LHCN-M2 (cell line): Measurements from ENCODE around the gene CALY. TPM values are rescaled to one million over a fixed set of nuclear protein-coding genes. Genes with fewer than 3 reads are reported as not detected.
"Not testable (repeated sequence)": the region's sequence is repeated elsewhere in the genome, so short reads cannot be mapped to it uniquely, and the experiment has no call there.

ENCODE experiments used
- DNase-seq: peaks from one replicate; pipeline ENCODE4 v3.0.0-alpha.2; 2012; ENCODE audit warnings: low read depth
- polyA plus RNA-seq: library from polyadenylated mRNA; unstranded; fragments of >200 nt; gene quantifications from one replicate; pipeline ENCODE4 v1.2.1, GENCODE V29; 2012; ENCODE audit warnings: missing spikeins
- total RNA-seq: library from RNA; depleted of rRNA; stranded (reverse); fragments of >200 nt; gene quantifications from 2 replicates; pipeline ENCODE4 v1.2.3, GENCODE V29; 2014; rRNA removed

CALY gene, protein sequence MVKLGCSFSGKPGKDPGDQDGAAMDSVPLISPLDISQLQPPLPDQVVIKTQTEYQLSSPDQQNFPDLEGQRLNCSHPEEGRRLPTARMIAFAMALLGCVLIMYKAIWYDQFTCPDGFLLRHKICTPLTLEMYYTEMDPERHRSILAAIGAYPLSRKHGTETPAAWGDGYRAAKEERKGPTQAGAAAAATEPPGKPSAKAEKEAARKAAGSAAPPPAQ
- not detected in 2 replicates for total RNA-seq
- 0.10 TPM for polyA plus RNA-seq

DNA sequence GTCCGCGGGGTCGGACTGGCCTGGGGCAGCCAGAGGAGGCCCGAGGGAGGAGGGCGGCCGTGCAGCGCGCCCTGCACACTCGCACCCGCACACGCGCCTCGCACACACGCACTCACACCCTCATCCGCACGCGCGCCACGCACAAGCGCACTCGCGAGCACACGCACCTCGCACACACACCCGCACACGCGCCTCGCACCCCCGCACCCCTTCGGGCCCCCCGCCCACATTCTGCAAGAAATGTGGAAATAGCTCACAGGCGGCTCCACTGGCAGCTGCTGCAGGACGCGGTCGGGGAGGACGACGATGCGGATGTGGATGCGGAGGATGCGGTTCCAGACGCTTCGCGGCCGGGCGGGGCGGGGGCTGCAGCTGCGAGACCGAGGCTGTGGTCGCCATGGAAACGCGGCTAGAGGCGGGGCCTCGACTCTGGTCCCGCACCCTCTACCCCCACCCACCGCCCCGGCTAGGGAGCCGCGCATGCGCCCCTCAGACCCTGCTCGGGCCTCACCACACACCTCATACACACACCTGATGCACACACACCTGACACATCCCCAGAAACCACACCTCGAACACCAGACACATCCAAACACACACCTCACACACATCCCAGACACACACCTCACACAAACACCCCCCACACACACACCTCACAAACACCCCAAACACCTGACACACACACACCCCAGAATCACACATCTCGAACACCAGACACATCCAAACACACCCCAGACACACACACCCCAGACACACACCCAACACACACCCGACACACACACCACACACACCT, at the start of gene CALY:
Gene CALY, minus strand, starts transcription at position 320 of the 793 bp plus-strand sequence. CDS start 7,907 bp downstream, outside the sequence.
- no peak for DNase-seq

DNA sequence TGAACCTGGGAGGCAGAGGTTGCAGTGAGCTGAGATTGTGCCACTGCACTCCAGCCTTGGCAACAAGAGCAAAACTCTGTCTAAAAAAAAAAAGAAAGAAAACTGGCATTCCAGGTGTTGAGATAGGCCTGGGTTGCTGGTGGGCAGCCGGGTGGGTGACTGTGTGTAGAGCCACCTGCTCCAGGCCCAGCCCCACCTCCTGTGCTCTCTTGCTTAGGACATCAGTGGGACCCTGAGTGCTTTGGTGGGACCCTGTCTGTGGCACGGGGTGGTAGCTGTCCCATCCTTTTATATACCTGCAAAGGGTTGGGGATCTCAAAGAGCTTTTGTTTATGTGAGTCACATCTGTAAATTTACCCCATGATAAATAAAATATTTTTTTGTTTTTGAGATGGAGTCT, 48.5 kb upstream of the CALY start:
- DNase-seq, result no peak

DNA sequence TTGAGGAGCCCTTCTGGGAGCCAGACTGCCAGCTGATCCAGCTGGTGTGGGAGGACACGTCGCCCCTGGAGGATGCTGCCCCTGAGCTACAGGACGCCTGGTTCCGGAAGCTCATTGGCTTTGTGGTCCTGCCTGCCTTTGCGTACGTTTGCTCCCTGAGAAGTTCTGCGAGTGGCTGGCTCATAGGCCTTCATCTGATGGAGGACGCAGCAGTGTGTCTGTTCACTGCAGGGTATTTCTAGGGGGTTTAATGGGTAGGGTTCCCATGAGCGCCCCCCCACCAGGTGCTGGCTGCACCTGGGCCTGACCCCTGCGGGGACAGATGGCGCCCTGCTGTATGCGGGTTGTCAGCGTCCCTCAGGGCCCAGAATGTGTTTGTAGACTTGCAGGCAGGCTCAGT, 47.4 kb upstream of the CALY start:
- no peak for DNase-seq

DNA sequence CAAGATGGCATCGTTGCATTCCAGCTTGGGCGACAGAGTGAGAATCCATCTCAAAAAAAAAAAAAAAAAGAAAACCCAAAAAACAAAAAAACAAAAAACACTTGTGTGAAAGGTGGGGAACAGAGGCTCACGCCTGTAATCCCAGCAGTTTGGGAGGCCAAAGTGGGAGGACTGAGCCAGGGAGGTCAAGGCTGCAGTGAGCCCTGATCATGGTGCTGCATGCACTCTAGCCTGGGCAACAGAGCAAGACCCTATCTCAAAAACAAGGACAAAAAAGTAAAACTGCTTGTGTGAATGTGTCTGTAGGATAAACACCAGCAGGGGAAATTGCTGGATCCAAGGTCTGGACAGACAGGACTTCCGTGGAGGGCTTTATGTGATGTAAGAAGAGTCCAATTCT, 46.9 kb upstream of the CALY start:
- no peak for DNase-seq

DNA sequence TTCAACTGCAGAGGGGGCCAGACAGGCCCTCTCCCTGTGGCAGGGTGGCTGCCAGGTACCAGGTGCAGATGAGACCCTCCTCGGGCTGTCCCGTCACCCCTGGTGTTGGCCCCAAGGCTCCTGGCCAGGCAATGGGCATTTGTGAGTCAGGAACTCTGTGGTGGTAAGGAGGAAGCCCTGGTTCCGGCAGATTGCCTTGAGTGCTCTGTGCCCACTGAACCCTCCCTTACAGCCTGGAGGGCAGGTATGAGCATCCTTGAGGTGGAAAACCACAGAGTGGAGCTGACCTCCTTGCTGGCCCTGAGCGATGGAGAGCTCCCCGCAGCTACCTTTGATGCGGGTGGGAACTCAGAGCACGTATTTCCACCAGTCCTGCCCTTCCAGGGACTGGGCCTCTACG, 44.3 kb upstream of the CALY start:
- no peak for DNase-seq

DNA sequence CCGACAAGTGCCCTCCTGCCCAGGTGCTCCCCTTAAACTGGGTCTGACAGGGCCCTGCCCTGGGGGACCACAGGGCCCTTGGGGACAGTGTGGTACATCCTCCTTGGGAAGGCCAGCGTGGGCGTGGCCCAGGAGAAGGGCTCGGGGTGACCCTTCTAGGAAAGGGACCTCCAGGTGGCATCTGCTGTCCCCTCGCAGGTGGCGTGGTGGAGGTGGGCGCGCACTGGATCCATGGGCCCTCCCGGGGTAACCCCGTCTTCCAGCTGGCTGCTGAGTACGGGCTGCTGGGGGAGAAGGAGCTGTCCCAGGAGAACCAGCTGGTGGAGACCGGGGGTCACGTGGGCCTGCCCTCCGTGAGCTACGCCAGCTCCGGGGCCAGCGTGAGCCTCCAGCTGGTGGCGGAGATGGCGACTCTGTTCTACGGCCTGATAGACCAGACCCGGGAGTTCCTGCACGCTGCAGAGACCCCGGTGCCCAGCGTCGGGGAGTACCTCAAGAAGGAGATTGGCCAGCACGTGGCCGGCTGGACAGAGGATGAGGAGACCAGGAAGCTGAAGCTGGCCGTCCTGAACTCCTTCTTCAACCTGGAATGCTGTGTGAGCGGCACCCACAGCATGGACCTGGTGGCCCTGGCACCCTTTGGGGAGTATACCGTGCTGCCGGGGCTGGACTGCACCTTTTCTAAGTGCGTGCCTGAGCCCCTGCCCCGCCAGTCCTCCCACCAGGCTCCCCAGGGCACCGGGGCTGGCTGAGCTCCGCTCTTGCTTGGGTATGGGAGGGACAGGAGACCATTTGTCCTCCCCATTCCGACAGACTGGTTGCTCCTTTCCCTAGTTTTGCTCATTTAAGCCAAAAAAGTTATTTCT, 43.3 kb upstream of the CALY start:
- no peak for DNase-seq

DNA sequence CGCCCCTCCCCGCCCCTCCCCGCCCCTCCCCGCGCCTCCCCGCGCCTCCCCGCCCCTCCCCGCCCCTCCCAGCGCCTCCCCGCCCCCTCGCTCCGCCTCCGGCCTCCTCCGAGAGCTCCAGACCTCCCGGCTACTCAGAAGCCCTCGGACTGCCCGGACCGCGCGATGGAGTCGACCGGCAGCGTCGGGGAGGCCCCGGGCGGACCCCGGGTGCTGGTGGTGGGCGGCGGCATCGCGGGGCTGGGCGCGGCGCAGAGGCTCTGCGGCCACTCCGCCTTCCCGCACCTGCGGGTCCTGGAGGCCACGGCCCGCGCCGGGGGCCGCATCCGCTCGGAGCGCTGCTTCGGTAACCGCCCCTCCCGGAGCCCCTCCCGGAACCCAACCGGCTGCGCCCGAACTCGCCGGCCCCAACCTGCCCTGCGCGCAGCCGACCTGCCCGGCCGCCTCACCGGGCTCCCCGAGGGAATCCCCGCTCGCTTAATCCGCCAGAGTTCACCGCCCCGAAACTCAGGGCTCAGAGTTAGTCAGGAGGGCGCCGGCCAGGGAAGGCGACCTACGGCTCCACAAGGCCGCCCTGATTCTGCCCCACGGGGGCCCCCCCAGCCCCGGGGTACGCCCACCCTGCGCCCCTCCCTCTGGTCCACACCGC, 42.6 kb upstream of the CALY start, which contains the start of gene PAOX:
Gene PAOX, plus strand, starts transcription at position 111 of the 649 bp plus-strand sequence. Its CDS starts 55 bp downstream, at position 166.
- peak; percentile 41 for DNase-seq

DNA sequence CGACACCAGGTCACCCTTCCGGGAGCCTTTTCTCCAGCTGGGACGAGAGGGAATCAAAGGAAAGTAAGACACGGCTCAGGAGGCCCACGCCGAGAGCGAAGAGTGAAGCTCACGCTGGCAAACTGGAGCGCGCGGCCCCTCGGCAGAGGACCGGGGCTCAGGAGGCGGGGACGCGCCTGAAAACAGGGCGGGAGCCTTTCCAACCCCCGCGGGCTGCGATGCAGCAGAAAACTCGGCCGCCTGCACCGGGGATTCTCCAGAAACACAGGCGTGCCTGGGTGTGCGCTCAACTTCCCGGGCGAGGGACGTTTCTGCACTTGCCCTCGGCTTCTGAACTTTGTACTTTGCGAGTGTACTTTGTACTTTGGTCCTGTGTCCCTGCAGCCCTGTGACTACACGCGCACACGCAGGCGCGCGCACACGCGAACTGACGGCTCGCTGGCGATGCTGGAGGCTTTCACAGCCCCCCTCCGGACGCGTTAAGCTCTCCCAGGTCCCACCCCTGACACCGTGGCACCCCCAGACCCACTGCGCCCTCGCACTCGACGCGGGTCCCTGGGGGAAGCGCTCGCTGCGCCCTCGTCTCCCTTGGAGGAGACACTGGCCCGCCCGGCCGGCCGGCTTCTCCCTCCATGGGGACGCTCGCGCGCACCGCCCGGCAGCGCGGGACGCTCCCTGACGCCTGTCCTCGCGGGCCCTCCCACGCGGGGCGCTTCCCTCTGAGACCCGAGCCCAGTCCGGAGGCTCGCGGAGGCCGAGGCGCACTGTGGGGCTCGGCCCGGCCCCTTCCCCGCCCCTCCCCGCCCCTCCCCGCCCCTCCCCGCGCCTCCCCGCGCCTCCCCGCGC, 41.8 kb upstream of the CALY start:
- DNase-seq, result peak; percentile 31

DNA sequence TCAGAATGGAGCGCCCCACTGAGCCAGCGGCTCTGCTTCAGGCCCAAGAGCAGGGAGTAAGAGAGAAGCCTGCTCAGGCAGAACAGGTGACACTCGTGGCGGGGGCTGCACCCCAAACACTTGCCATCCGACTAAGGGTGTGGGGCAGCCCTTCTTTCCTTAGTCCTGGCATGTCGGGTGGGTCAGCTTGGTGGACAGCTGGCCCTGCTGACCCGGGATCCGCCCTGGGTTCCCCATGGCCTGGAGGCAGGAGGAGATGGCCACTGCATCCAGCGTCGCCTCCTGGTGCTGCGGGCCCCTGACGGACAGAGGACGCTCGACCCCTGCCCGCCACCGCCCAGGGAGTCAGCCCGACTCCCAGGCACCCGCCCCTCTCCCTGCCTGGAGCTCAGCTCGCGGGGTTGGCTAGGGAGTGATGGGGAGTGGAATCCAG, 41.1 kb upstream of the CALY start:
- no peak for DNase-seq

DNA sequence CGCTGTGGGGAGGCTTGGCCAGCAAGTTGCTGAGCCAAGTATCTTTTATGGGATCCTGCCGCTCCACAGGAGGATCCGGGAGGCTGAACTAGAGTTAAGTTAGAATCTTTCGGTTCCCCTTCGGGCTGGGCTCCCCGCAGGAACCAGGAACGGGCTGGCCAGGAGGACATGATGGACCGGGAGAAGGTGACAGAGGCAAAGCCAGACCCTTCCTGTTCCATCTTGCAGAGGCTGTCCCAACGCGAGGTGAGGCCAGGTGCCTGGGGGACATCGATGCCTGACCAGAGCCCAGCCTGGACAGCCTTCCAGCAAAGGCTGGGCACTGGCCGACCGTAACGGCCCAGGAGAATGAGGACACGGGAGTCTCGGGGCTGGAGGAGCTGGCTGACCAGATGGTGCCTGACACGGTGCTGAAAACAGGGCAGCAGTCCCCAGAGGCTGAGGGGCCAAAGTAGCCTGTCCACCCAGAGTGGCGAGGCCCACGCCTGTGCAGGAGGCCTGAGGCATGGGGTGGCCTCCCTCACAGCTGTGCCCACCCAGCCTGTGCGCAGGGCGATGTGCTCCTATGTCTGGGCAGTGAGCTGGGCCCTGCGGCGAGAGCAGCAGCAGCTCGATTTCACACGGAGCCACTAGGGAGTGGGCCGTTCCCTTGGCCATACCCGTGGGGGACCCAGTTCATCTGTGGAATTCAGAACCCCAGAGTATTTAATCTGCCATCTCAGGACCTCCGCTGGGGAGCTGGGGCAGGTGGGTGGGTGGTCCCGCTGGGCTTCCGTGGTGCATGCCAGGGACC, 40.5 kb upstream of the CALY start:
- no peak for DNase-seq

DNA sequence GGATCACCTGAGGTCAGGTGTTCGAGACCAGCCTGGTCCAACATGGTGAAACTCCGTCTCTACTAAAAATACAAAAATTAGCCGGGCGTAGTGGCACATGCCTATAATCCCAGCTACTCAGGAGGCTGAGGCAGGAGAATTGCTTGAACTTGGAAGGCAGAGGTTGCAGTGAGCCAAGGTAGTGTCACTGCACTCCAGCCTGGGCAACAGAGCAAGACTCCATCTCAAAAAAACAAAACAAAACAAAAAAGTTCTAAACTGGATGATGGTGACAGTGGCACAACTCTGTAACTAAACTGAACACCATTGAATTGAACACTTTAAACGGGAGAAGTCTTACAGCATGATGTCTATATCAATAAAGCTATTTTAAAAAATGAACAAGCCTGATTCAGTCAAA, 39.5 kb upstream of the CALY start:
- not testable (repeated sequence) for DNase-seq

DNA sequence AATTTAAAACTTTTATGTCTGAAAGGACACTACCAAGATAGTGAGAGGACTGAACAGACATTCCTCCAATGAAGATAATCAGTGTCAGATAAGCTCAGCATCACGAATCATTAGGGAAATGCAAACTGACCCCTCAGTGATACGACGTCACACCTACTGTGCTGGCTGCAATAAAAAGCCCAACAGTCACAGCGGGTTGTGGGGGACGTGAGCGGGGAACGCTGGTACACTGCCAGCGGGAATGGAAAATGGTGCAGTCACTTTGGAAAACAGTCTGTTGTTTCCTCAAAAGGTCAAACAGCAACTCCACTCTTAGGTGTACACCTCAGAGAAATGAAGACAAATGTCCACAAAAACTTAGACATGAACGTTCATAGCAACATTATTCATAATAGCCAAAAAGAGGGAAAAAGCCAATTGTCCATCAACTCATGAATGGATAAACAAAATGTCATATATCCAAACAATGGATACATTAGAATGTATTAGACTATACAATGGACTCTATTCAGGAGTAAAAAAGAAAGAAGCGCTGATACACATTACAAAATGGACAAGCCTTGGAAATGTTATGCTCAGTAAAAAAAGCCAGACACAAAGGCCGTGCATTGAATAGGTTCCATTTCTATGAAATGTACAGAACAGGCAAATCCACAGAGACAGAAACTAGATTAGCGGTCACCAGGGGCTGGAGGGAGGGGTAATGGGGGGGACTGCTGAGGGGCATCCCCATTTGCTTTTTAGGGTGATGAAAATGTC, 38.8 kb upstream of the CALY start:
- no peak for DNase-seq

DNA sequence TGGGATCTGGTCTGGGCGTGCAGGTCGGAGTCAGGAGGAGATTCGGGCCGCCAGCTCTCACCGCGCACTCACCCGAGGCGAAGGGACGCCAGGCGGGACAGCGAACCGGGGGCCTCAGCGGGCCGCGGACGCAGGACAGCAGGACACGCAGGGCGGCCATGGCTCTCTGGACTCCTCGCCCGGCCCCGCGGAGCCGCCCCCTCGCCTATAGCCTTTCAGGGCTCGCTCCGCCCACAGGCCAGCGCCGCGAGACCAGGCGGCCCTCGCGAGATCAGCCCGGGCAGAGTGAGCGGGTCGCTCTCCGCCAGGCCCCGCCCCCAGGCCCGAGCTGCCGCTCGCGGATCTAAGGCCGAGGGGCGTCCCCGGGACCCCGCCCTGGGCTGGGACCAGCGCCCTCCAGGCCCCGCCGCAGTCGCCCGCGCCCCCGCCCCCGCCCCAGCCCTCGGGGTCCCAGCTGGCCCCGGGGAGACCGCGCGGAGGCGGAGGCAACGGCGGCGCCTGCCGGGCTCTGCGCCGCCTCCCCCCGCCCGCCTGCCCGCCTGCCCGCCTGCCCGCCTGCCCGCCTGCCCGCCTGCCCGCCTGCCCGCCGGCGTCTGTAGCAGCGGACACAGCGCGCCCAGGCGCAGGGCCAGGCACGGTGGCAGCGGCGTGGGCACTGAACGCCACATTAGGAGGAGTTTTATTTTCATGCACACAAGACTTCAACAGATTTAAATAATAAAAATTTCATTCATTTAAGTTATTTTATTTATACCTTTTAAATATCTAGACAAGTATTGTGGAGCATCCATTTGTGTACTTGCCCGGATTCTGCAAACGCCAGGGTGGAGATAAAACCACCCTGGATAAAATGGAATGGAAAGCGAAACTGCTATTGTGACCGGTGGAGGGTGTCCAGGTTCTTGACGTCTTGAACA, 36.7 kb upstream of the CALY start, which contains the start of gene ECHS1:
Gene ECHS1, minus strand, starts transcription at position 181 of the 917 bp plus-strand sequence. Its CDS starts 21 bp downstream, at position 160.
- DNase-seq, result peak; percentile 88

DNA sequence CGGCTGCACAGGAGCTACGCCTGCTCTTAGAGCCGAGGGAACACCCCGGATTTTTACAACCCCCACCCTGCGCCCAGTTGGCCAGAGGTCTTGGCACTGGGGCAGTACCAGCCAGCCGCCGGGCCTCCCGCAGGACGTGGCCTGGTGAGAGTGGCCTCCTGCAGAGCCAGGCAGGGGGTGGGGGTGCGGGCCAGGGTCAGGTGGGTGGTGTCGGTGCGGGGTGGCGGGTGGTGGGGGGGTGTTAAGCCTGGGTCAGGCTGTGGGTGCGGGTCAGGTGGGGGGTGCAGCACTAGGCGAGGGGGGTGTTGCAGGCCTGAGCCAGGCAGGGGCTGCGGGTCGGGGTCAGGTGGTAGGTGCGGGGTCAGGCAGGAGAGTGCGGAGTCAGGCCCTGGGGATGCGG, 35.8 kb upstream of the CALY start:
- DNase-seq, result no peak

DNA sequence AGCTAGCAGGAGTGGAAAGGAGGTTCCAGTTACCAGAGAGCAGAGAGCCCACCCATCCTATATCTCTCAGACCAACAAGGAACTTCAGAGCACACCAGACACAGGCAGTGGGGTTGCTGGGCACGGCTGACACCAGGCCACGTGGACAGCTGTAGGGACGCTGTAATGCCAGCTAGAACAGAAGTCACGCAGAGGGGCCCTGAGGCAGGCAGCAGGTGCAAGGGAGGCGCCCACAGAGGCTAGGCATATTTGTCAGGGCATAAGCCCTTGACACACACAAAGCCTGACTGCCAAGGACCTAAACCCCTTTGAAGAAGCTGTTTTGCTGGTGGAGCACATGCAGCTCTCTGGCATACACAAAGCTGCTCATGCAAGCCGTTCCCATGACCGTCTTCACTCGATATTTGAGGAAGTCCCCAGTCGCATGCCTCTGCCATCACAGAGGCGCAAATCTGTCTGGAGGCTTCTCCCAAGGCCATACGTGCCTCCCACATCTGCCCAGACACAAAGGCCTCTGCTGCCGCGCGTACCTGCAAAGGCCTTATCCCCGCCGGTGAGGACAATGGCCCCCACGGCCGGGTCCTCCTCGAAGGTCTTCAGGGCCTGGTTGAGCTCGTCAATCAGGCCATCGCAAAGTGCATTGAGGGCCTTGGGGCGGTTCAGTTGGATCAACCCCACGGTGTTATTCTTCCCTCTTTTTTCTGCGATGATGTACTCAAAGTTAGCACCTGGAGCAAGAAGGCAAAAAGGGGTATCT, 33.5 kb upstream of the CALY start:
- DNase-seq, result no peak

DNA sequence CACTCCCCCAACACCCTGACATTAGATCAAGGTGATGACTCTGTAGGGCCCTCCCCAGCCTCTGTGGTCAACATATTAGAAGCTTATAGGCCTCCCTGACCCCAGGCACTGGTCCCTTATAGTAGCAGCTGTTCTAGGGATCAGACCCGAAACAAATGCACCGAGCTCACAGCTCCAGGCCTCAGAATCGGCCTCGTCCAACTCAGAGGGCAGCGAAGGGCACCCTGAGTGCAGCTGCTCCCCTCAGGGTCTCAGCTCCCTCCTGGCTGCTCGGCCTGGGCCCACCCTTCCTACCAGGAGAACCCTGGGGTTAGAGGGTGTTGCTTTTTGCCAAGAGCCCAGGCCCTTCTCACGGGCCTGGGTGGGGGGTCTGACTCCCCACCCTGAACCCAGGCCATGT, 31.5 kb upstream of the CALY start:
- DNase-seq, result no peak

DNA sequence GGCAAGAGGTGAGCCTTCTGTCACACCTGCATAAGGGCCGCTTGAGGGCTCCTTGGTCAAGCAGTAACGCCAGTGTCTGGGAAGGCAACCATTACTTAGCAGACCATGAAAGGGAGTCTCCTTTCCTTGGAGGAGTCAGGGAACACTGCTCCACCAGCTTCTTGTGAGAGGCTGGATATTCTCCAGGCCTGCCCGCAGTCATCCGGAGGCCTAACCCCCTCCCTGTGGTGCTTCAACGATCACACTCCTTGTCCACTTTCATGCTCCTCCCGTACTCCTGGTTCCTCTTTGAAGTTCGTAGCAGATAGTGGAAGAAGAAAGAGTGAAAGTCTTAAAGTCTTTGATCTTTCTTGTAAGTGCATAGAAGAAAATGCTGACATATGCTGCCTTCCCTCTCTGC, 30.8 kb upstream of the CALY start:
- DNase-seq, result not testable (repeated sequence)
